Osteoblast (primary cell): Measurements from ENCODE around the gene CNKSR3. TPM values are rescaled to one million over a fixed set of nuclear protein-coding genes. Genes with fewer than 3 reads are reported as not detected.

Experiments used
- DNase-seq: peaks from one replicate; pipeline ENCODE4 v3.0.0; 2011; ENCODE audit warnings: low spot score, mixed read lengths; ENCODE audit not compliant: insufficient read length; ENCODE audit errors: missing footprints
- H2AFZ ChIP-seq: 2 replicates; pipeline ENCODE4 v1.6.0; 2011; ENCODE audit warnings: mild to moderate bottlenecking, low read length
- H3K27ac ChIP-seq: 2 replicates; pipeline ENCODE4 v1.5.1; 2011; ENCODE audit warnings: mild to moderate bottlenecking, low read depth, low read length, moderate library complexity
- H3K27me3 ChIP-seq: 2 replicates; pipeline ENCODE4 v1.6.0; 2012; ENCODE audit warnings: mild to moderate bottlenecking, control low read depth, inconsistent platforms, low read length, moderate library complexity; ENCODE audit not compliant: insufficient read depth
- H3K36me3 ChIP-seq: 2 replicates; pipeline ENCODE4 v1.5.1; 2011; ENCODE audit warnings: mild to moderate bottlenecking, low read length, control low read depth, moderate library complexity; ENCODE audit not compliant: insufficient read depth
- H3K4me1 ChIP-seq: 2 replicates; pipeline ENCODE4 v1.5.1; 2011; ENCODE audit warnings: mild to moderate bottlenecking, low read length, control low read depth, moderate library complexity; ENCODE audit not compliant: insufficient read depth
- H3K4me2 ChIP-seq: 2 replicates; pipeline ENCODE4 v1.6.0; 2011; ENCODE audit warnings: mild to moderate bottlenecking, low read length; ENCODE audit not compliant: insufficient read depth
- H3K4me3 ChIP-seq: fragments of 200-600 bp; sonication (generic); 3 replicates; pipeline ENCODE4 v1.5.1; 2012; ENCODE audit warnings: mild to moderate bottlenecking, low read length, inconsistent platforms; ENCODE audit not compliant: insufficient read depth
- H3K79me2 ChIP-seq: 2 replicates; pipeline ENCODE4 v1.6.0; 2012; ENCODE audit warnings: mild to moderate bottlenecking, low read length, control low read depth, inconsistent platforms; ENCODE audit not compliant: insufficient read depth
- H3K9me3 ChIP-seq: 2 replicates; pipeline ENCODE4 v1.5.1; 2011; ENCODE audit warnings: low read depth, low read length, control low read depth
- H4K20me1 ChIP-seq: 2 replicates; pipeline ENCODE4 v1.6.0; 2012; ENCODE audit warnings: mild to moderate bottlenecking, low read length, control low read depth; ENCODE audit not compliant: insufficient read depth
- total RNA-seq: library from RNA; depleted of rRNA; stranded (reverse); fragments of >200 nt; gene quantifications from 2 replicates; pipeline ENCODE4 v1.2.3, GENCODE V29; 2012
- TF ChIP-seq, protein P1 (sequence below): IDR thresholded peaks from 2 replicates; pipeline ENCODE4 v1.5.1; 2011; ENCODE audit warnings: mild to moderate bottlenecking, low read depth, low read length, moderate library complexity; ENCODE audit errors: extremely low read depth

Gene CNKSR3
- total RNA-seq, 1 donor, result 5.4 TPM

DNA sequence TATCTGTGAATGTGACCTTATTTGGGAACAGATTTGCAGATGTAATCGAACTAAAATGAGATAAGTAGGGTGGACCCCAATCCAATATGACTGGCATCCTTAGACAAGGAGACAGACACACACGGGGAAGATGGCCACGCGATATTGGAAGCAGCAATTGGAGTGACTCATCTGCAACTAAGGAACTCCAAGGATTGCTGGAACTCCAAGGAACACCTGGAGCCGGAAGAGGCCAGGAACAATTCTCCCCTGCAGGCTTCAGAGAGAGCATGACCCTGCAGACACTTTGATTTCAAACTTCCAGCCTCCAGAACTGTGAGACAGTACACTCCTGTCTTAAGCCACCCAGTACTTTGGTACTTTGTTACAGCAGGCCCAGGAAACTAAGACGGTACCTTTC is 19.5 kb upstream of the CNKSR3 start:
- Histone ChIP-seq H3K27ac (no peak overlapping the region), H3K4me1 (no peaks in the 10 kb centered on the region), H2AFZ (no peak overlapping the region), H4K20me1 (no peaks in the 10 kb centered on the region), H3K79me2 (no peaks in the 10 kb centered on the region), H3K9me3 (no peaks in the 10 kb centered on the region), H3K4me2 (no peak overlapping the region), H3K4me3 (no peak overlapping the region), H3K27me3 (no peaks in the 10 kb centered on the region), H3K36me3 (no peaks in the 10 kb centered on the region)
- TF ChIP-seq, protein P1, sequence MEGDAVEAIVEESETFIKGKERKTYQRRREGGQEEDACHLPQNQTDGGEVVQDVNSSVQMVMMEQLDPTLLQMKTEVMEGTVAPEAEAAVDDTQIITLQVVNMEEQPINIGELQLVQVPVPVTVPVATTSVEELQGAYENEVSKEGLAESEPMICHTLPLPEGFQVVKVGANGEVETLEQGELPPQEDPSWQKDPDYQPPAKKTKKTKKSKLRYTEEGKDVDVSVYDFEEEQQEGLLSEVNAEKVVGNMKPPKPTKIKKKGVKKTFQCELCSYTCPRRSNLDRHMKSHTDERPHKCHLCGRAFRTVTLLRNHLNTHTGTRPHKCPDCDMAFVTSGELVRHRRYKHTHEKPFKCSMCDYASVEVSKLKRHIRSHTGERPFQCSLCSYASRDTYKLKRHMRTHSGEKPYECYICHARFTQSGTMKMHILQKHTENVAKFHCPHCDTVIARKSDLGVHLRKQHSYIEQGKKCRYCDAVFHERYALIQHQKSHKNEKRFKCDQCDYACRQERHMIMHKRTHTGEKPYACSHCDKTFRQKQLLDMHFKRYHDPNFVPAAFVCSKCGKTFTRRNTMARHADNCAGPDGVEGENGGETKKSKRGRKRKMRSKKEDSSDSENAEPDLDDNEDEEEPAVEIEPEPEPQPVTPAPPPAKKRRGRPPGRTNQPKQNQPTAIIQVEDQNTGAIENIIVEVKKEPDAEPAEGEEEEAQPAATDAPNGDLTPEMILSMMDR, result no peak
- no peak for DNase-seq

DNA sequence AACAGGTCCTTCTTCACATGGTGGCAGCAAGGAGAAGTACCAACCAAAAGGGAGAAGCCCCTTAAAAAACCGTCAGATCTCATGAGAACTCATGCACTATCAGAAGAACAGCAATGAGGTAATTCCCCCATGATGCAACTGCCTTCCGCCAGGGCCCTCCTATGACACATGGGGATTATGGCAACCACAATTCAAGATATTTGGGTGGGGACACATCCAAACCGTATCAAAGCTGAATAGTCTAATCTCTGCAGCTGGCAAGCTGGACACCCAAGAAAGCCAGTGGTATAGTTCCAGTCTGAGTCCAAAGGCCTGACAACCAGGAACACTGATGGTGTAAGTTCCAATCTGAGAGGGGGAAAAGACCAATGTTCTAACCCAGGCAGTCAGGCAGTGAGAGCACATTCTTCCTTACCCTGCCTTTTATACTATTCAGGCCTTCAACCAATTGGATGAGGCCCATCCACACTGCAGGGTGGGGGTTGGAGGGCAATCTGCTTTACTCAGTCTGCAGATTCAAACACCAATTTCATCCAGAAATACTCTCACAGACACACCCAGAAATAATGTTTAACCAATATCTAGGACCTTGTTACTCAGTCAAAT is 17.9 kb upstream of the CNKSR3 start:
- H3K4me1 ChIP-seq, result no peaks in the 10 kb centered on the region
- H3K27ac ChIP-seq, result no peak overlapping the region
- no peak overlapping the region for H2AFZ ChIP-seq
- TF ChIP-seq, protein P1, result no peak
- H3K79me2 ChIP-seq, result no peaks in the 10 kb centered on the region
- H4K20me1 ChIP-seq, result no peaks in the 10 kb centered on the region
- no peaks in the 10 kb centered on the region for H3K36me3 ChIP-seq
- H3K9me3 ChIP-seq, result no peaks in the 10 kb centered on the region
- no peak overlapping the region for H3K4me3 ChIP-seq
- H3K27me3 ChIP-seq, result no peaks in the 10 kb centered on the region
- DNase-seq, result no peak
- no peak overlapping the region for H3K4me2 ChIP-seq

DNA sequence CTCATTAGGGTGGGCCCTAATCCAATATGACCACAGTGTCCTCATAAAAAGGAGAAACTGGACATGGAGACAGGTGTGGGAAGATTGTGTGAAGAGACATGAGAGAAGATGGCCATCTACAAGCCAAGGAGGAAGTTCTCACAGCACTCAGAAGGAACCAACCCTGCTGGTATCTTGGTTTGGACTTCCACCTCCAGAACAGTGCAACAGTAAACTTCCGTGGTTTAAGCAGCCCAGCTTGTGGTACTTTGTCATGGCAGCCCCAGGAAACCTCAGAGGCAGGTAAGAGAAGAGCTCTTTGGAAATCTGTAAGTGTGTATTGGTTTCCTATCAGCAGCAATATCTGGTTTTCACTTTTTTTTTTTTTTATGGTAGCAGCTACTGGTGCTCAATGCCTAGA is 16.5 kb upstream of the CNKSR3 start:
- Histone ChIP-seq H3K79me2 (no peaks in the 10 kb centered on the region), H3K4me3 (no peak overlapping the region), H4K20me1 (no peaks in the 10 kb centered on the region), H3K9me3 (no peaks in the 10 kb centered on the region), H3K36me3 (no peaks in the 10 kb centered on the region), H3K27me3 (no peaks in the 10 kb centered on the region), H3K4me2 (no peak overlapping the region), H2AFZ (no peak overlapping the region), H3K27ac (no peak overlapping the region), H3K4me1 (no peaks in the 10 kb centered on the region)
- DNase-seq, result no peak
- TF ChIP-seq, protein P1, result no peak

DNA sequence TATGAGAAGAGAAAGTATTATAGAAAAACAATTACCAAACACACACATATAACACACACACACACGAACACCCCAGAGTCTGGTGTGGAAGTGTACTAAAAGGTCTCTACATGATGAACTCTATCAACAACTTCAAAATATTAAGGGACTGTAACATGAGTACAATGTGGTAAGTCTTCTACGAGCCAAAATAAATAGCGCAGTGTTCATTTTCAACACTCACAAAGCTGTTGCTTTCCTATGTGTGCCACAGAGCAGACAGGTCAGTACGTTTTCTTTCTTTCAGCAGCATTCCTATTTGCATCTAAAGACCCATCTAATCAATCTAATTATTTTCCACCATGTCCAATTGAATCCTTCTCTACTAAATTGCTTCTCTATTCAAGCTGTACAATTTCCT is 12.1 kb upstream of the CNKSR3 start:
- Histone ChIP-seq H4K20me1 (no peaks in the 10 kb centered on the region), H3K4me3 (no peak overlapping the region), H3K4me1 (no peaks in the 10 kb centered on the region), H3K79me2 (no peaks in the 10 kb centered on the region), H3K27me3 (no peaks in the 10 kb centered on the region), H3K27ac (no peak overlapping the region), H3K36me3 (no peaks in the 10 kb centered on the region), H3K9me3 (no peaks in the 10 kb centered on the region), H2AFZ (no peak overlapping the region), H3K4me2 (no peak overlapping the region)
- DNase-seq, result no peak
- TF ChIP-seq, protein P1, result no peak
